ENCODE data around the gene NPR3.

Gene NPR3

DNA sequence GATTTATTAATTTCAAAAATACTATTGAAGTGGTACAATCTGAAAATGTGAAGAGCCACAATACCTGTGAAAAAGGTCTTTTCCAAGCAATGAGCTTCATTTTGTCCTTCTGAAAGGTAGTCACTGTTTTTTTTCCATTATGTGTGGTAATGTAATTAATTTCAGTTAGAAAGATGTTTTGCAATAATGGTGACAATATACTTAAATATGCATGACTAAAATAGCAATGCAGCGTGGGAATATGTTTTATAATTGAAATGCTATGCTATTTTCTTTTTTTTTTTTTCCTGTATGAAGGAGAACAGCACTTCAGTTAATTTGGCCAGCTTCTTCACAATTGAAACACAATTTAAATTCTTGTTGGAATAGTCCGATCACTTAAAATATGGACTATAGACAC is 41.9 kb downstream of the NPR3 start:
- Histone ChIP-seq H4K20me1 (ENCODE audit: insufficient read depth) (no peaks in the 10 kb centered on the region), H3K4me1 (ENCODE audit: low read depth, poor library complexity, severe bottlenecking) (no peaks in the 10 kb centered on the region), H3K27ac (no peak overlapping the region), H3K4me3 (IDR thresholded peaks at IDR 0.05; ENCODE audit: insufficient read depth, low read depth, low read length) (no peak overlapping the region), H3K9ac (no peak overlapping the region), H3K27me3 (ENCODE audit: insufficient read depth, low read depth) (no peaks in the 10 kb centered on the region), H3K4me2 (no peak overlapping the region), H3K36me3 (ENCODE audit: insufficient read depth) (no peaks in the 10 kb centered on the region), H2AFZ (ENCODE audit: low read depth) (no peak overlapping the region), H3K79me2 (ENCODE audit: insufficient read depth, low read depth) (no peaks in the 10 kb centered on the region)
- TF ChIP-seq, protein P1, sequence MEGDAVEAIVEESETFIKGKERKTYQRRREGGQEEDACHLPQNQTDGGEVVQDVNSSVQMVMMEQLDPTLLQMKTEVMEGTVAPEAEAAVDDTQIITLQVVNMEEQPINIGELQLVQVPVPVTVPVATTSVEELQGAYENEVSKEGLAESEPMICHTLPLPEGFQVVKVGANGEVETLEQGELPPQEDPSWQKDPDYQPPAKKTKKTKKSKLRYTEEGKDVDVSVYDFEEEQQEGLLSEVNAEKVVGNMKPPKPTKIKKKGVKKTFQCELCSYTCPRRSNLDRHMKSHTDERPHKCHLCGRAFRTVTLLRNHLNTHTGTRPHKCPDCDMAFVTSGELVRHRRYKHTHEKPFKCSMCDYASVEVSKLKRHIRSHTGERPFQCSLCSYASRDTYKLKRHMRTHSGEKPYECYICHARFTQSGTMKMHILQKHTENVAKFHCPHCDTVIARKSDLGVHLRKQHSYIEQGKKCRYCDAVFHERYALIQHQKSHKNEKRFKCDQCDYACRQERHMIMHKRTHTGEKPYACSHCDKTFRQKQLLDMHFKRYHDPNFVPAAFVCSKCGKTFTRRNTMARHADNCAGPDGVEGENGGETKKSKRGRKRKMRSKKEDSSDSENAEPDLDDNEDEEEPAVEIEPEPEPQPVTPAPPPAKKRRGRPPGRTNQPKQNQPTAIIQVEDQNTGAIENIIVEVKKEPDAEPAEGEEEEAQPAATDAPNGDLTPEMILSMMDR (conservative IDR thresholded peaks at IDR 0.05; ENCODE audit: low read depth, low read length) = no peak

DNA sequence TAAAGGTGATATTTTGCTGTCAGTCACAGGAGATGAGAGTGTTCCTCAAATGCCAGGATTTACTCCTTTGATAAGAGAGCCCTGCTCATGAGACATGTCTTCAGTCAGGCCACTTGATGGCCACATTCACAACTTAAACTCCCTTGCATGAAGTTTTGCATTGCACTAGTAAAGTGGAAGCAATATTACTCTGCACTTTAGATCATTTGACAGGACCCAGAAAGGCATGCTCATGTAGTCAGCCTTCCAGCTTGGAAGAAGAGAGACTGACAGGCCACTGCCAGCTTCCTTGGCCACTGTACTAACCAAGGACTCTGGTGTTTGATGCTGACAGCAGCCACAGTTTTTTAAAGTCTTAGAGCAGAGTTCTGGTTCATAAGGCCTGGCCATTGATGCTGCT is 42.6 kb downstream of the NPR3 start:
- H3K79me2 ChIP-seq (ENCODE audit: insufficient read depth, low read depth) = no peaks in the 10 kb centered on the region
- H2AFZ ChIP-seq (ENCODE audit: low read depth) = no peak overlapping the region
- no peaks in the 10 kb centered on the region for H3K36me3 ChIP-seq (ENCODE audit: insufficient read depth)
- TF ChIP-seq, protein P1 (conservative IDR thresholded peaks at IDR 0.05; ENCODE audit: low read depth, low read length) = no peak
- H4K20me1 ChIP-seq (ENCODE audit: insufficient read depth) = no peaks in the 10 kb centered on the region
- no peak overlapping the region for H3K9ac ChIP-seq
- H3K4me3 ChIP-seq (IDR thresholded peaks at IDR 0.05; ENCODE audit: insufficient read depth, low read depth, low read length) = no peak overlapping the region
- no peak overlapping the region for H3K27ac ChIP-seq
- no peaks in the 10 kb centered on the region for H3K27me3 ChIP-seq (ENCODE audit: insufficient read depth, low read depth)
- no peak overlapping the region for H3K4me2 ChIP-seq
- no peaks in the 10 kb centered on the region for H3K4me1 ChIP-seq (ENCODE audit: low read depth, poor library complexity, severe bottlenecking)

DNA sequence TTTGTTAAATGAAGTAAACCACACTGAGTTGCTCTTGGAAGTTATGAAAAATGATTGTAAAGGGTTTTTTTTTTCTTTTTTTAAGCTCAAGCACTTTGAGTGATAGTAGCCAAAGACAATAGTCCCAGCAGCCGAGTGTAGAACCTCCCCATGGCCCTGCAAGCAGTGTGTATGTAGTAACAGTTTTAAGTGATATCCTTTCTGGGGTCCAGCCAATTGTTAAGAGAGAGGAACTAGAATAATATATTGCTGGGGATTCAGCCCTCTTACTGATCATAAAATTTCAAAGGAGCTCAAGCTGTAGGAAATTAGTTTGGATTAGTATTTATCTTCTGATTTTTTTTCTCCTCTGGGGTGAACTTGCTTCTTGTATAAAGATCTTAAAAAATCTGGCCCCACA is 43.2 kb downstream of the NPR3 start:
- Histone ChIP-seq H3K4me3 (IDR thresholded peaks at IDR 0.05; ENCODE audit: insufficient read depth, low read depth, low read length) (no peak overlapping the region), H3K4me1 (ENCODE audit: low read depth, poor library complexity, severe bottlenecking) (no peaks in the 10 kb centered on the region), H3K27me3 (ENCODE audit: insufficient read depth, low read depth) (no peaks in the 10 kb centered on the region), H3K27ac (no peak overlapping the region), H3K79me2 (ENCODE audit: insufficient read depth, low read depth) (no peaks in the 10 kb centered on the region), H3K4me2 (no peak overlapping the region), H3K9ac (no peak overlapping the region), H2AFZ (ENCODE audit: low read depth) (no peak overlapping the region), H3K36me3 (ENCODE audit: insufficient read depth) (no peaks in the 10 kb centered on the region), H4K20me1 (ENCODE audit: insufficient read depth) (no peaks in the 10 kb centered on the region)
- TF ChIP-seq, protein P1 (conservative IDR thresholded peaks at IDR 0.05; ENCODE audit: low read depth, low read length) = no peak

DNA sequence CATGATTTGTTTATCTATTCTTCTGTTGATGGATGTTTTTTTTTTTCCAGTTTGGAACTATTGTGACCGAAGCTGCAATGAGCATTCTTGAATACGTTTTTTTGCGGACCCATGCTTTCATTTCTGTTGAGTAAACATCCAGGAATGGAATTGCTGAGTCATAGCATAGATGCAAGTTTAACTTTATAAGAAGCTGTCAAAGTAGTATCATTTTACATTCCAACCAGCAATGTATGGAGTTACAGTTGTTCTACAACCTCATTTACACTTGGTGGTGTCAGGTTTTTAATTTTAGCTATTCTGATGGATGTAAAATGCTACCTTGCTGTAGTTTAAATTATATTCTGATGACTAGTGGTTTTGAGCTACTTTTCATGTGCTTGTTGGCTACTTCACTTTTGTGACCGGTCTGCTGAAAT is 49.0 kb downstream of the NPR3 start:
- Histone ChIP-seq H3K4me3 (IDR thresholded peaks at IDR 0.05; ENCODE audit: insufficient read depth, low read depth, low read length) (no peak overlapping the region), H3K36me3 (ENCODE audit: insufficient read depth) (no peaks in the 10 kb centered on the region), H2AFZ (ENCODE audit: low read depth) (no peak overlapping the region), H3K4me2 (no peak overlapping the region), H3K27me3 (ENCODE audit: insufficient read depth, low read depth) (no peaks in the 10 kb centered on the region), H3K4me1 (ENCODE audit: low read depth, poor library complexity, severe bottlenecking) (no peaks in the 10 kb centered on the region), H3K27ac (no peak overlapping the region), H3K79me2 (ENCODE audit: insufficient read depth, low read depth) (no peaks in the 10 kb centered on the region), H3K9ac (no peak overlapping the region), H4K20me1 (ENCODE audit: insufficient read depth) (no peaks in the 10 kb centered on the region)
- TF ChIP-seq, protein P1 (conservative IDR thresholded peaks at IDR 0.05; ENCODE audit: low read depth, low read length) = no peak

Data from KMS-11 (cell line).